Omental fat pad (tissue), 4 donors: Measurements from ENCODE around the gene RSL1D1. TPM values are rescaled to one million over a fixed set of nuclear protein-coding genes. Genes with fewer than 3 reads are reported as not detected.
A peak's percentile ranks its signal among the peaks of the same experiment; 100 is the strongest.

Experiments used
- ATAC-seq: fragments of 150-250 bp; one replicate; pipeline ENCODE4 v1.9.1; 2016; ENCODE audit warnings: mild to moderate bottlenecking, moderate library complexity; ENCODE audit not compliant: low FRiP score
- DNase-seq: peaks from one replicate; pipeline ENCODE4 v3.0.0-alpha.2; 2019; ENCODE audit warnings: low spot score
- CTCF ChIP-seq, 3 donors: fragments of 450-650 bp; IDR thresholded peaks; one replicate each; pipeline ENCODE4 v1.5.1; 2016 to 2017; ENCODE audit warnings: antibody characterized with exemption in 3 of 3, mild to moderate bottlenecking in 3 of 3, moderate library complexity in 2 of 3
- total RNA-seq, 4 donors: library from RNA; depleted of rRNA; stranded (reverse); fragments of >200 nt; gene quantifications; one replicate each; pipeline ENCODE4 v1.1.0, GENCODE V29; 2016

RSL1D1 gene
- total RNA-seq, 4 donors from 2014 or later = 138 to 269 (median 188) TPM

GRCh38 chr16:11848842-11849241 is 2.5 kb downstream of the RSL1D1 start:
- ATAC-seq = peak; percentile 12
- TF ChIP-seq CTCF (IDR thresholded peaks at IDR 0.05) = no peak

GRCh38 chr16:11844499-11844898 is 6.8 kb downstream of the RSL1D1 start:
- ATAC-seq (no peak), DNase-seq (no peak)
- no peak for TF ChIP-seq CTCF (IDR thresholded peaks at IDR 0.05)

More at GRCh38 chr16:11848842-11849241, 2.5 kb downstream of the RSL1D1 start:
- no peak for DNase-seq

GRCh38 chr16:11843861-11844260 is 7.5 kb downstream of the RSL1D1 start:
- TF ChIP-seq CTCF (IDR thresholded peaks at IDR 0.05) = no peak
- DNase-seq (no peak), ATAC-seq (no peak)

- no peak for DNase-seq
- TF ChIP-seq CTCF (IDR thresholded peaks at IDR 0.05) = no peak
- no peak for ATAC-seq
Measured at GRCh38 chr16:11843206-11843605, 8.1 kb downstream of the RSL1D1 start.

- DNase-seq (no peak), ATAC-seq (no peak)
- no peak for TF ChIP-seq CTCF (IDR thresholded peaks at IDR 0.05)
Measured at GRCh38 chr16:11841026-11841425, 10.3 kb downstream of the RSL1D1 start.

GRCh38 chr16:11836650-11837244 is 14.6 kb downstream of the RSL1D1 start:
- ATAC-seq (peak; percentile 17), DNase-seq (no peak)
- TF ChIP-seq CTCF (IDR thresholded peaks at IDR 0.05) = no peak

- no peak for TF ChIP-seq CTCF (IDR thresholded peaks at IDR 0.05)
- ATAC-seq = no peak
- no peak for DNase-seq
Measured at GRCh38 chr16:11835891-11836649, 15.3 kb downstream of the RSL1D1 start.
